ENCODE results near the gene CDH2.

The CDH2 gene

DNA sequence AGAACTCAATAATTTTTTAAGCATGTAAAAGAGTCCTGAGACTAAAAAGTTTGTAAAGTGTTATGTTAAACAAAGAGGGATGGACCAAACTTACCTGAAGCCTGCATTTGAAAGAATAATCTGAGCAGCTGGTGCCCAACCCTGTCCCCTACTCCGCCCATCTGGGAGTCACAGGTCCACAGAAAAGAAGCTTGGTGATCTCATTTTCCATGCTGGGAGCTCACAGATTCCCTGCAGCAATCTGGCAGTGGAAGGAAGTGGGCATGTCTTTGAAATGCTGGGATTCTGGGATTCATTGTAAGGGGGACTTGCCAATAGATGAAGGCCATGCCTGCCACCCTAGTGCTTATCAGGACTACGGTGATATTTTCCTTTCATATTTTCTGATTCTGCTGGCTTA, 17.9 kb downstream of the CDH2 start:
- TF ChIP-seq, protein P1, sequence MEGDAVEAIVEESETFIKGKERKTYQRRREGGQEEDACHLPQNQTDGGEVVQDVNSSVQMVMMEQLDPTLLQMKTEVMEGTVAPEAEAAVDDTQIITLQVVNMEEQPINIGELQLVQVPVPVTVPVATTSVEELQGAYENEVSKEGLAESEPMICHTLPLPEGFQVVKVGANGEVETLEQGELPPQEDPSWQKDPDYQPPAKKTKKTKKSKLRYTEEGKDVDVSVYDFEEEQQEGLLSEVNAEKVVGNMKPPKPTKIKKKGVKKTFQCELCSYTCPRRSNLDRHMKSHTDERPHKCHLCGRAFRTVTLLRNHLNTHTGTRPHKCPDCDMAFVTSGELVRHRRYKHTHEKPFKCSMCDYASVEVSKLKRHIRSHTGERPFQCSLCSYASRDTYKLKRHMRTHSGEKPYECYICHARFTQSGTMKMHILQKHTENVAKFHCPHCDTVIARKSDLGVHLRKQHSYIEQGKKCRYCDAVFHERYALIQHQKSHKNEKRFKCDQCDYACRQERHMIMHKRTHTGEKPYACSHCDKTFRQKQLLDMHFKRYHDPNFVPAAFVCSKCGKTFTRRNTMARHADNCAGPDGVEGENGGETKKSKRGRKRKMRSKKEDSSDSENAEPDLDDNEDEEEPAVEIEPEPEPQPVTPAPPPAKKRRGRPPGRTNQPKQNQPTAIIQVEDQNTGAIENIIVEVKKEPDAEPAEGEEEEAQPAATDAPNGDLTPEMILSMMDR (IDR thresholded peaks at IDR 0.05; ENCODE audit: low read length, missing control alignments), result no peak
- H3K4me3 ChIP-seq (replicated peaks; ENCODE audit: low read depth, low read length), result no peak overlapping the region
- DNase-seq (ENCODE audit: low read depth), result no peak

DNA sequence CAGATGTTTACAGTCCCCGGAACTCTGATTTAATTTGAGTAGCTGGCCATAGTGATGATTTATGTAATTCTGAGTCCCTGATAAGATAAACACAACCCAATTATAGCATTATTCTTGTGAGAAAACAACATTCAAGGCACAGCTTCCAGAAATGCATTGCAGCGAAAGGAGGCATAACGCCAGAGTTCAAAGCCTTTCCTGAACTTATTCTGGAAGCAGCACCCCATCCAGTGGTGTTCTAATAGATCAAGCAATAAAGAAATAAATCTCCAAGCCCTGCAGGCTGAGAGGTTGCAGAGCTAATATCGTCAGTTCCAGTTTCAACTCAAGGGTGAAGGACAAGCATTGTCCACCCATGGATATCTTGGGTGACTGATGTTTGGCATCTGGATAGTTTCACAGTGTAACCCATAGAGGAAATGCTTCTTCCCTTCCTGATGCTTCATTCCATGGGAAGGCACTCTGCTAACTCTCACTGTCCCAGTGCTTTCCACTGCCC, 18.8 kb downstream of the CDH2 start:
- TF ChIP-seq, protein P1 (IDR thresholded peaks at IDR 0.05; ENCODE audit: low read length, missing control alignments), result peak; percentile 28
- peak overlapping the region; percentile 35 for H3K4me3 ChIP-seq (replicated peaks; ENCODE audit: low read depth, low read length)
- DNase-seq (ENCODE audit: low read depth), result peak; percentile 78

DNA sequence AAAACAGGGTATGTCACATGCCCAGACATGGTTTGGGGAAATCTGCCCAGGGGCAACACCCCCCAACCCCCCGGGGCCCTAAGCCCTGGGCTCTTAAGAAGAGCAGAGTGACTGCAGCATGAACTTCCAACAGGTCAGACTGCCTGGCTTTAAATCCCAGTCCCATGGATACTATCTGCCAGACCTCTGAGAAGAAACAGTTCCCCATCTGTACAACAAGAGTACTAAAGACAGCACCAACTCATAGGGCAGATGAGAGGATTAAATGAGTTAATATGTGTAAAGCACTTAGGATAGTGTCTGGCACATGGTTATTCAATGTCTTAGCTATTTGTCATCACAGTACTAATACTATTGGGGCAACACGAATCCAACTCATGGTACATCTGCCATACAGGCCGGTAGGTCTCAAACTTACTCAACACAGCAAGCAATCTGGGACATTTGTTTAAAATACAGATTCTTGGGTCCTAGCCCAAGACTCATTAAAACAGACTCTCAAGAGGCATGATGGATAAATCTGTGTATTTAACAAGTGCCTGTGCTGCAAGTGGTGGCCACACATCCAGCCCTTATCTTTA, 23.4 kb downstream of the CDH2 start:
- H3K4me3 ChIP-seq (replicated peaks; ENCODE audit: low read depth, low read length), result no peak overlapping the region
- TF ChIP-seq, protein P1 (IDR thresholded peaks at IDR 0.05; ENCODE audit: low read length, missing control alignments), result no peak
- DNase-seq (ENCODE audit: low read depth), result no peak

DNA sequence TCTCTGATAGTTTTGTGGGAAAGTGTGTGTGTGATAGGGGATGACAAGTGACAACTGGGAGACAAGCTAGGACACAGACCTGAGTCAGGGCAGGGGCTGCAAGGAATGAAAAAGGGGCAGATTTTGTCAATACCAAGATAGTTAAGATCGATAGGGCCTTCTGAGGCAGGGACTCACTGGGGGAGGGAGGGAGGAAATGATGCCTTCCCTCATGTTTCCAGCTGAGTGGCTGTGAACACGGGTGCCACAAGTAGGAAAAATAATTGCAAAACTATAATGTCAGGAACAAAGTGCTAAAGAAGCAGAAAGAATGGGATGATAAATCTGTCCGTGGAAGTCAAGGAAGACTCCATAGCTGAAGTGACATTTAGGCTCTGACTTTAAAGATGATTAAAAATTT, 24.2 kb downstream of the CDH2 start:
- DNase-seq (ENCODE audit: low read depth), result no peak
- TF ChIP-seq, protein P1 (IDR thresholded peaks at IDR 0.05; ENCODE audit: low read length, missing control alignments), result no peak

DNA sequence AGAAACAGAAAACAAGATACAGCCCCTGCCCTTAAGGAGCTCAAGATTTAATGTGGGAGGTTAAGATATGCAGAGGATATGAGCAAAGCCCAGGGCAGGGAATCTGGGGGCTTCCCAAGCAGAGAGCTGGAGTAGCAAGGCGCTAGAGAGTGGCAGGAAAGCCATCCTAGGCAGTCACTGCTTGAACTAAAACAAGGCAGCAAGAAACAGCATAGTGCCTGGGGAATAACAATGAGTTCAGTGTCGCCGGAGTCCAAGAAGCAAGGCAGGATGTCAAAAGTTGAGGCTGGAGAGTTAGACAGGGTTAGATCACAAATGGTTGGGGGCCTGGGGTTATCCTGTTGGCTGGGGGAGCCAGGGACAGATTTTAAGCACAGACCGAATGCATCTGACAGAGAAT, 24.6 kb downstream of the CDH2 start:
- H3K4me3 ChIP-seq (replicated peaks; ENCODE audit: low read depth, low read length), result no peak overlapping the region
- DNase-seq (ENCODE audit: low read depth), result no peak
- TF ChIP-seq, protein P1 (IDR thresholded peaks at IDR 0.05; ENCODE audit: low read length, missing control alignments), result no peak

More for the DNA sequence above, 24.2 kb downstream of the CDH2 start:
- no peak overlapping the region for H3K4me3 ChIP-seq (replicated peaks; ENCODE audit: low read depth, low read length)

DNA sequence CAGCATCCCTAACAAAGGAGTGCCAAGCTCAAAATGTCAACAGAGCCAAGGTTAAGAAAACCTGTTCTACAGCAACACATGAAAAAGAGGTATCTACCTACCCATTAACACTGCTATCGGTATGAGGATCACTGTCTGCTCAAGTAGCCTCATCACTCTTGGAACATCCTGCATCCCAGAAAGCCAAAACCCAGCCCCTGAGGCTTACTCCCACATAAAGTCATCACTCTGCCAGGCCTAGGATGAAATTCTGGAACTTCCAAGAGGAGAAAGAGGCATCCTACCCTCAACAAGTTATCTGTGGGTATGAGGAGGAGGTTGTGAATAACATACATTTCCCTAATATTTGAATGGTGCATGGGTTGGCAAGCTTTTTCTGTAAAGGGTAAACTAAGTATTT, 25.5 kb downstream of the CDH2 start:
- TF ChIP-seq, protein P1 (IDR thresholded peaks at IDR 0.05; ENCODE audit: low read length, missing control alignments), result no peak
- DNase-seq (ENCODE audit: low read depth), result no peak
- H3K4me3 ChIP-seq (replicated peaks; ENCODE audit: low read depth, low read length), result no peak overlapping the region

DNA sequence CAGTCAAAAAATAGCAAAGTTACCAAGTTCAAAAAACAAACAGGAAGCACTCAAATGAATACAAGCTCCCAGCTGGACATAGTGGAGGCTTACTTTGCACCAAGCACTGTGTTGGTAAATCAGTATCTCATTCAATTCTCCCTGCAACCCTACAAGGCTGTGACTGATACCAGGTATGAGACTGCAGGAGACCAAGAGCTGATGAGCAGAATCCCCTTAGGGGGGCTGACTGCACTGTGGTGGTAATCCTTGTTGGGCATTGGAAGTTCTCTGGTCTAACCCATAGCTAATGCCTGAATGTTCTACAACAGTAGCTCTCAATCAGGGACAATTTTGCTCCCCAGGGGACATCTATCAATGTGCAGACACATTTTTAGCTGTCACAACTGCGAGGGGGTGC, 26.0 kb downstream of the CDH2 start:
- TF ChIP-seq, protein P1 (IDR thresholded peaks at IDR 0.05; ENCODE audit: low read length, missing control alignments), result no peak
- H3K4me3 ChIP-seq (replicated peaks; ENCODE audit: low read depth, low read length), result no peak overlapping the region
- no peak for DNase-seq (ENCODE audit: low read depth)

Data from fibroblast of pulmonary artery (primary cell).